Endothelial cell of umbilical vein (primary cell): ENCODE data around the gene GRB2. TPM values are rescaled to one million over a fixed set of nuclear protein-coding genes. Genes with fewer than 3 reads are reported as not detected.

Source experiments
- BruUV-seq: library from RNA; stranded (reverse); fragments of 400-500 nt; replicated peaks from 2 replicates; lab custom pipeline; 2021; lab: Mats Ljungman, UMichigan
- CTCF ChIA-PET: fragments of 300-600, 350-600 bp; sonication (Branson Sonifier 250); formaldehyde crosslinking; loops from one replicate; lab custom pipeline; 2021; ENCODE audit warnings: antibody characterized with exemption, inconsistent platforms; lab: Charles Lee
- POLR2A ChIA-PET: fragments of 300-600, 350-600 bp; sonication (Branson Sonifier 250); formaldehyde crosslinking; loops from one replicate; lab custom pipeline; 2021; ENCODE audit warnings: antibody characterized with exemption, inconsistent platforms; lab: Charles Lee
- DNase-seq: peaks from one replicate; pipeline ENCODE4 v3.0.0-alpha.2; 2011; ENCODE audit warnings: low read depth, low spot score
- FAIRE-seq: peaks from 2 replicates; lab custom pipeline; 2011; peaks lifted over from hg19 to GRCh38; lab: Jason Lieb, UNC
- H2AFZ ChIP-seq: 2 replicates; pipeline ENCODE4 v1.6.0; 2012; ENCODE audit warnings: low read depth, low read length, control low read depth, inconsistent platforms
- H3K27ac ChIP-seq: 2 replicates; pipeline ENCODE4 v1.5.1; 2011; ENCODE audit warnings: low read depth, mild to moderate bottlenecking, control low read depth, low read length, moderate library complexity; ENCODE audit not compliant: insufficient read depth
- H3K27me3 ChIP-seq, 2 experiments: 2 replicates each; pipeline versions ENCODE4 v1.6.0 to v1.6.1; 2011; ENCODE audit warnings: low read length in 2 of 2, mixed read lengths in 1 of 2; ENCODE audit not compliant: control insufficient read depth in 2 of 2, insufficient read depth in 2 of 2
- H3K36me3 ChIP-seq, 2 experiments: 2 replicates in 1 of 2; 3 replicates in 1 of 2; pipeline ENCODE4 v1.5.1; 2011; ENCODE audit warnings: low read length in 2 of 2, mild to moderate bottlenecking in 1 of 2, moderate library complexity in 1 of 2; ENCODE audit not compliant: control insufficient read depth in 2 of 2, insufficient read depth in 2 of 2; ENCODE audit errors: extremely low read depth in 1 of 2
- H3K4me1 ChIP-seq: 3 replicates; pipeline ENCODE4 v1.5.1; 2011; ENCODE audit warnings: mild to moderate bottlenecking, low read length; ENCODE audit not compliant: control insufficient read depth, insufficient read depth; ENCODE audit errors: extremely low read depth
- H3K4me2 ChIP-seq: 2 replicates; pipeline ENCODE4 v1.6.1; 2011; ENCODE audit warnings: low read length, control low read depth, mixed read lengths; ENCODE audit not compliant: insufficient read depth
- H3K4me3 ChIP-seq, 3 experiments: fragments of 200-600 bp in 1 of 3; sonication (generic), shearing (Covaris generic) in 1 of 3; replicated peaks in 1 of 3; 2 replicates each; pipeline ENCODE4 v1.5.1; 2011 to 2016; ENCODE audit warnings: control low read depth in 3 of 3, low read length in 3 of 3, mild to moderate bottlenecking in 2 of 3, inconsistent platforms in 1 of 3, low read depth in 1 of 3, moderate library complexity in 1 of 3; ENCODE audit not compliant: insufficient read depth in 1 of 3
- H3K79me2 ChIP-seq: 2 replicates; pipeline ENCODE4 v1.6.0; 2012; ENCODE audit warnings: low read length, inconsistent platforms; ENCODE audit not compliant: control insufficient read depth, insufficient read depth
- H3K9ac ChIP-seq: replicated peaks from 2 replicates; pipeline ENCODE3; 2011; ENCODE audit warnings: low read length, control low read depth; ENCODE audit not compliant: insufficient read depth; ENCODE audit errors: extremely low read depth
- H3K9me1 ChIP-seq: replicated peaks from 3 replicates; pipeline ENCODE4 v1.6.0; 2011; ENCODE audit warnings: mild to moderate bottlenecking, low read length; ENCODE audit not compliant: control insufficient read depth, insufficient read depth; ENCODE audit errors: extremely low read depth
- H3K9me3 ChIP-seq: replicated peaks from 2 replicates; pipeline ENCODE4 v1.5.1; 2012; ENCODE audit warnings: low read length, inconsistent platforms; ENCODE audit not compliant: control insufficient read depth, insufficient read depth
- H4K20me1 ChIP-seq: replicated peaks from 2 replicates; pipeline ENCODE3; 2011; ENCODE audit warnings: mild to moderate bottlenecking, low read length; ENCODE audit not compliant: control insufficient read depth, insufficient read depth; ENCODE audit errors: extremely low read depth
- CTCF ChIP-seq, 2 donors: IDR thresholded peaks; 1 replicate in 1 of 2; 2 replicates in 1 of 2; pipeline ENCODE4 v1.5.1; 2011; ENCODE audit warnings: low read length in 2 of 2, mild to moderate bottlenecking in 2 of 2, moderate library complexity in 2 of 2, control low read depth in 1 of 2, inconsistent platforms in 1 of 2, low read depth in 1 of 2; ENCODE audit not compliant: insufficient read depth in 1 of 2; ENCODE audit errors: extremely low read depth in 1 of 2
- JUN ChIP-seq: IDR thresholded peaks from 2 replicates; pipeline ENCODE4 v1.6.1; 2011; ENCODE audit warnings: borderline replicate concordance, low read depth; ENCODE audit not compliant: insufficient read length, insufficient read depth
- MAX ChIP-seq: IDR thresholded peaks from 2 replicates; pipeline ENCODE4 v1.6.1; 2011; ENCODE audit not compliant: insufficient read depth, insufficient read length
- MYC ChIP-seq: IDR thresholded peaks from one replicate; pipeline ENCODE4 v1.6.1; 2011; ENCODE audit warnings: mild to moderate bottlenecking, low read depth, low read length
- POLR2A ChIP-seq: IDR thresholded peaks from 2 replicates; pipeline ENCODE4 v1.6.1; 2012; ENCODE audit warnings: low read depth, mild to moderate bottlenecking, control low read depth, low read length
- POLR2AphosphoS5 ChIP-seq: IDR thresholded peaks from 2 replicates; pipeline ENCODE4 v1.6.1; 2012; ENCODE audit warnings: low read depth, mild to moderate bottlenecking, control low read depth, low read length, moderate library complexity; ENCODE audit not compliant: insufficient read depth
- dilution Hi-C: fragments of 300-500 bp; cut with MboI; formaldehyde crosslinking; loops from one replicate; pipeline ENCODE4 v1.15.0; 2019; ENCODE audit warnings: low sequenced_read_pairs; ENCODE audit not compliant: extremely low pct_ligation_motif_present
- intact Hi-C: fragments of 100-400 bp; cut with micrococcal nuclease; formaldehyde crosslinking; loops from one replicate; pipeline ENCODE4 v1.10.0; 2022
- polyA plus RNA-seq, 4 experiments: library from polyadenylated mRNA; depleted of rRNA in 3 of 4; stranded (reverse) in 3 of 4; unstranded in 1 of 4; fragments of >200 nt; gene quantifications; 2 replicates each; pipeline versions ENCODE4 v1.2.1 to v1.2.3, GENCODE V29; 2011 to 2012; ENCODE audit warnings: missing spikeins in 1 of 4
- total RNA-seq: library from RNA; stranded (reverse); gene quantifications from 2 replicates; pipeline ENCODE4 v1.2.3, GENCODE V29; 2021

Gene GRB2
- total and polyA plus RNA-seq, 2 donors (not counting 3 experiments of a cell fraction or from before 2014, with no cell fraction given), result 51.5 to 93.9 TPM

GRCh38 chr17:75404731-75405364 lies 630 bp downstream of the GRB2 start:
- Histone ChIP-seq H2AFZ (peak overlapping the region; percentile 8), H3K79me2 (peaks cover 54% of the 10 kb centered on the region), H3K9ac (peak overlapping the region; percentile 95), H3K4me1 (peaks cover 12% of the 10 kb centered on the region), H3K27ac (peak overlapping the region; percentile 54), H3K9me3 (no peaks in the 10 kb centered on the region), H3K36me3 (no peaks in the 10 kb centered on the region), H3K4me3 (peak overlapping the region; percentile 78 to 97 (median 96)), H3K4me2 (peak overlapping the region; percentile 98), H3K9me1 (no peaks in the 10 kb centered on the region), H3K27me3 (peaks cover 0 to 2% of the 10 kb centered on the region in 2 experiments), H4K20me1 (peaks cover 5% of the 10 kb centered on the region)
- CTCF ChIA-PET, result interaction anchor here (0.7 to 9.9 kb wide), 10 partner anchors 7 to 228 kb away, joined by 3 to 178 read pairs (median 5); partner anchors contain the start of genes MIF4GD, SLC25A19 and SMIM5
- POLR2A ChIA-PET, result interaction anchor here (0.6 to 1.1 kb wide), 6 partner anchors 51 to 284 kb away, joined by 3 to 5 read pairs (median 4); partner anchors contain the start of genes MIF4GD, SLC25A19 and TMEM94
- intact Hi-C loops, result loop anchor here (1.0 to 2.0 kb wide), 5 partner anchors 12 to 164 kb away; partner anchors contain the start of genes MIF4GD and SLC25A19
- FAIRE-seq, result peak; percentile 40
- TF ChIP-seq MYC (no peak), POLR2A (no peak), POLR2AphosphoS5 (no peak), JUN (no peak), MAX (no peak)
- DNase-seq, result peak; percentile 55
- no TSS peak for BruUV-seq
- dilution Hi-C loops, result no loop called here

GRCh38 chr17:75404223-75404730 lies 1.2 kb downstream of the GRB2 start:
- peak; percentile 61 for FAIRE-seq
- CTCF ChIA-PET, result interaction anchor here (0.7 to 9.9 kb wide), 5 partner anchors 8 to 88 kb away, joined by 3 to 178 read pairs (median 3); no protein-coding TSS in a partner anchor
- peak; percentile 83 for DNase-seq

More at GRCh38 chr17:75404223-75404730, 1.2 kb downstream of the GRB2 start:
- Histone ChIP-seq H2AFZ (peak overlapping the region; percentile 13), H3K36me3 (no peaks in the 10 kb centered on the region), H3K4me3 (peak overlapping the region; percentile 78 to 97 (median 96)), H3K9me3 (no peaks in the 10 kb centered on the region), H4K20me1 (peaks cover 5% of the 10 kb centered on the region), H3K9me1 (no peaks in the 10 kb centered on the region), H3K4me1 (peaks cover 12% of the 10 kb centered on the region), H3K27me3 (peaks cover 0 to 2% of the 10 kb centered on the region in 2 experiments), H3K79me2 (peaks cover 60% of the 10 kb centered on the region), H3K27ac (peak overlapping the region; percentile 54), H3K9ac (peak overlapping the region; percentile 95), H3K4me2 (peak overlapping the region; percentile 98)
- intact Hi-C loops, result loop anchor here (1.0 to 2.0 kb wide), 3 partner anchors 81 to 163 kb away; partner anchors contain the start of gene MIF4GD
- POLR2A ChIA-PET, result interaction anchor here (0.6 to 1.1 kb wide), 2 partner anchors 81 to 283 kb away, joined by 3 read pairs; no protein-coding TSS in a partner anchor
- TF ChIP-seq MAX (no peak), CTCF (IDR thresholded peaks at IDR 0.05; ENCODE audit: extremely low read depth in 1 of 2, insufficient read depth in 1 of 2, low read depth in 1 of 2, low read length in 2 of 2) (peak; percentile 85 to 88)
- no TSS peak for BruUV-seq
- dilution Hi-C loops, result no loop called here
